HuH-7 (cell line): Measurements from ENCODE around the gene CDH23.

Experiments used
- DNase-seq: peaks from one replicate; pipeline ENCODE4 v3.0.0; 2011; ENCODE audit warnings: low spot score

CDH23 gene

DNA sequence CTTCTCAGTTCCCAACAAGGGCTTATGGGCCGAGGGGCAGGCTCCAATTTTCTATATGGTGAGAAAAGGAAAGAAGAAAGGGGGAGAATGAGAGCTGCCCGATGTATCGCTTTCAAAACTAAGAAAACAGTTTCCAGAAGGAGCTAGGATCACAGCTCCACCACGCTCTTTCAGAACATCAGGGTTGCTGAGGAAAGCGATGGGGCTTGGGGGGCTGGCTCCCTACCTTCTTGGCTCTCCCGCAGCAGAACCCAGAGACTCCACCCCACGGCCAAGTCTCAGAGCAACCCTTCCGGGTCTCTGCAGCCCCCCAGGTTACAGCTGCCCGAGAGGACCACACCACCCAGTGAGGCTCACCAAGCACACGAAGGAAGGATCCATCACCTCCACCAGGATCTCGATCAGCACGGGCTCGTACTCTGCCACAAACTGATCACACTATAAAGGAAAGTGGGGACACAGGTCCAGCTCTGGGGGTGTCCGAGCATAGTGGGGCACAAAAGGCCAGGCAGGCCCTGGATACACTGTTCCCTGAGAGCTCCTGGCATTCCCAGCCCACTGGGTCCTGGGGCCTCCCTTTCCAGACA is 422.0 kb downstream of the CDH23 start:
- no peak for DNase-seq

- DNase-seq, result no peak
Measured at GRCh38 chr10:71819441-71819861, 422.7 kb downstream of the CDH23 start.

GRCh38 chr10:71819985-71820384 is 423.3 kb downstream of the CDH23 start:
- DNase-seq, result no peak

- no peak for DNase-seq
Measured at GRCh38 chr10:71820966-71821365, 424.2 kb downstream of the CDH23 start.

- no peak for DNase-seq
Measured at GRCh38 chr10:71821909-71822763, 425.4 kb downstream of the CDH23 start.

- no peak for DNase-seq
Measured at GRCh38 chr10:71823356-71823755, 426.6 kb downstream of the CDH23 start.

DNA sequence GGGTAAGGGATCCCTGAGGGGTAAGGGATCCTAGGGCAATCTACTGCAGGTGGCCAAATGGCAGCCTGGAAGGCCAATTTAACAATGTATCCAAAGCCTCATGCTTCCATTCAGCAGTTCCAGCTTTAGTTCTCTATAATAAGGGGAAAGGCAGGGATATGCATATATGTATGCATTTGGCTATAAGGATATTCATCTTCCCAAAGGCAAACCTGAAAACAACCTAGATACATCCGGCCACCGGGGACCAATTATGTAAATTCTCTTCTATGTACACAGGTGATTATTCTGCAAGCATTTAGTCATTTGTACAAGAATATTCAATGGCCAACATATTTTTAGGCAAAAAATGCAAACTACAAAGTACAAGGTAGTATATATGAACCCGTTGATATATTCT is 427.6 kb downstream of the CDH23 start:
- no peak for DNase-seq

DNA sequence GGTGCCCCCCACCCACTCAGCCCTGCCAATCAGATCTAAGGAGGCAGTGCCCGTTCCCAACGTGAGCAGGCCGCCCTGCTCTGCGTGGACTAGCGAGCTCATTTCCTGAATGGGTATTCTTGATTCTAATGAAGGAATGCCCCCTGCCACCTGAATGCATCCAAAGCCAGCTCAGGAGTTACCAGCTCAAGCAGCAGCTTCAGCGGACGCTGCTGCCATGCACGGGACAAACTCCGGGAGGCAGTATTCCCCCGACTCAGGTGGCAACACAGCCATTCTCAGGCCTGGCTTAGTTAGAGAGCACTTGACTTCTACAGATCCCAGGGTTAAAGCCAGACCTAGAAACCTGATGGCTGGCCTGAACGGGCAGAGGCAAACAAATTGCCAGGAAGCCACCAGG is 428.5 kb downstream of the CDH23 start:
- DNase-seq, result no peak

- no peak for DNase-seq
Measured at GRCh38 chr10:71827852-71828251, 431.1 kb downstream of the CDH23 start.

DNA sequence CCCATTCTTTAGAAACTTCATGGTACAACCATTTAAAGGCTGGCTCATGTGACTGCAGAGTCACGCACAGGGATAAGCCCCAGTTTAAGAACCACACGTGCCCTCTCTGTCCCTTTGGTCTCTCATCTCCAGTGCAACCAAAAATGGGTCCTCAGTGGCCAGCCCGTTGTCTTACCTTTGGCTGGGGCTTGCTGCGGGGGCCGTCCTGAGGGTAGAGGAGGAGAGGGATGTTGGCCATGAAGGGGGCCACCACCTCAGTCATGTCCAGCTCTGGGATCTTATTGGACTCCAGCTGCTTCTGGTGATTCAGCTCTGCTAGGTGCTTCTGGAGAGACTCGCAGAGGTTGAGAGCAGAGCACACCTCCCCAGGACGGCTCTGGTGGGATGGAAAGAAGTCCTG is 432.0 kb downstream of the CDH23 start:
- no peak for DNase-seq

- DNase-seq, result no peak
Measured at GRCh38 chr10:71829171-71829570, 432.5 kb downstream of the CDH23 start.

DNA sequence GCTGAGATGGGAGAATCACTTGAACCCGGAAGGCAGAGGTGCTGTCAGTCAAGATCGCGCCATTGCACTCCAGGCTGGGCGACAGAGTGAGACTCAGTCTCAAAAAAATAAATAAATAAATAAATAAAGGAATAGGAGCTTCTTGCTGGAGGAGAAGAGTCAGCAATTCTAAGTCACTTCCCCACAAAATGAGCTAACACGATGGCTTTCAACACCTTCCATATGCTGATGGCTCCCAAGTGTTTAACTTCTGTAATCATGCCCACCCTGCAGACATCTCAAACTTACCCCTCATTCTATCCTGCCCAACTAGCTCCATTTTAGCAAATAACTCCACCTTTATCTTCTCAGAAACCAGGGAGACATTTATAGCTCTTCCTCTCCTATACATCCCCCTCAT is 433.2 kb downstream of the CDH23 start:
- no peak for DNase-seq

DNA sequence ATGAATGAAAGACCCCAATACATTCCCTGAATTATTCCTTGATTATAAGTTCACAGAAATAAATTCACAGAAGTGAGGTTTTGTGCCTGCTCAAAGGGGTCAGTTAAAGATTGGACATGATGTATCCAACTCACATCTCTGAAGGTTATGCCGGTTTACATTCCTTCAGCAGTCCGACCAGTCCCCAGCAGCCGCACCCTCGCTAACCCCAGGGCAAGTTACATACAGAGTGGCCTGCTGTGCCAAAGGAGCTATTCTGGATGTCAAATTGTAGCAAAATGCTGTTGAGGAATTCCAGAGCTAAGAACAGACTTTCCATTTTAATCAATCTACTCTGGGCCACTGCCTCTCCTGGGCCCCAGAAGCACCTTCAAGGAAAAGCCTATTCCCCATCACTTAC is 434.0 kb downstream of the CDH23 start:
- DNase-seq, result no peak

- no peak for DNase-seq
Measured at GRCh38 chr10:71831646-71832552, 435.2 kb downstream of the CDH23 start.

GRCh38 chr10:71832967-71833366 is 436.2 kb downstream of the CDH23 start:
- no peak for DNase-seq

- DNase-seq, result no peak
Measured at GRCh38 chr10:71833451-71834342, 437.0 kb downstream of the CDH23 start.

DNA sequence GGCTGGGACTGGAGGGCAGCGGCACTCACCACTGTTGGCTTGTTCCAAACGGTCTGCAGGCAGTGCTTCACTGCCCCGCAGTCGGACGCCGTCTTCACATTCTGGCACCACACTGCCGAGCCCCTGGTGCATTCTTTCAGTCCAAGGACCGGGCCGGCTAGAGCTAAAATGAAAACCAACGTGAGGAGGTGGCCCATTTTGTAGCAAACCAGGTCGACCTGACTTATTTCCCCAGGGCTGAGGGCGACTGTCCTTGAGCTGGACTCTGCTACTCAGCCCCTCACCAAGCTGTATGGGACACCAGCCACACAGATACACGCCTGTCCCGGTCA is 437.6 kb downstream of the CDH23 start:
- no peak for DNase-seq

GRCh38 chr10:71835671-71836595 is 439.2 kb downstream of the CDH23 start:
- no peak for DNase-seq

DNA sequence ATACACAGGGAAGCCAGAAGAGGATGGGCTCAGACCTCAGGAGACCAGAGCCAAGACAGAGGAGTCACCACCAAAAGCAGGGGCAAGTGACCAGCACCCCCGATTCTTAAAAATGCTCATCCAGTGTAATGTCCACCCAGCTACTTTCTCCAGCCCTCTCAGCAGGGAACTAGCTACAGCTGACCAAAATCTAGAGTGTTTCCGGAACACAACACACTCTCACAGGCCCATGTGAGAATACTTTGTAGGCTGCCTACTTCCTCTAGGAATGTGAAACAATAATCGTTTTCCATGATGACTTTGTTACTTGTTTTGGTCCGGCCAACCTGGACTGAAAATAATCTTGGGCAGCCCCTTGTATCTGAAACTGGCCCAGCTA is 439.9 kb downstream of the CDH23 start:
- no peak for DNase-seq

GRCh38 chr10:71837098-71837827 is 440.5 kb downstream of the CDH23 start:
- no peak for DNase-seq
